IPS-NIHi11 (cell line): ENCODE data around the gene TMTC4.
A peak's percentile ranks its signal among the peaks of the same experiment; 100 is the strongest.
"Not testable (repeated sequence)": the region's sequence is repeated elsewhere in the genome, so short reads cannot be mapped to it uniquely, and the experiment has no call there.

Experiments used
- DNase-seq: peaks from one replicate; pipeline ENCODE4 v3.0.0; 2012; ENCODE audit warnings: mixed read lengths, low spot score

TMTC4 gene

GRCh38 chr13:100674572-100674871, at the start of gene TMTC4:
Gene TMTC4 (minus strand): TSS chr13:100674795. CDS start chr13:100670362, 4,433 bp downstream.
- no peak for DNase-seq

- DNase-seq = peak; percentile 29
Observed at GRCh38 chr13:100722517-100722916, 47.9 kb upstream of the TMTC4 start.

GRCh38 chr13:100721885-100722512, 47.4 kb upstream of the TMTC4 start:
- peak; percentile 72 for DNase-seq

GRCh38 chr13:100715604-100716003, 41.0 kb upstream of the TMTC4 start:
- no peak for DNase-seq

- no peak for DNase-seq
Observed at GRCh38 chr13:100714478-100714877, 39.9 kb upstream of the TMTC4 start.

GRCh38 chr13:100710176-100710575, 35.6 kb upstream of the TMTC4 start:
- no peak for DNase-seq

GRCh38 chr13:100707818-100708740, 33.5 kb upstream of the TMTC4 start:
- no peak for DNase-seq

GRCh38 chr13:100698331-100698730, 23.7 kb upstream of the TMTC4 start:
- DNase-seq = not testable (repeated sequence)

GRCh38 chr13:100695509-100695773, 20.8 kb upstream of the TMTC4 start:
- no peak for DNase-seq

GRCh38 chr13:100694722-100695508, 20.3 kb upstream of the TMTC4 start:
- peak; percentile 79 for DNase-seq

GRCh38 chr13:100689191-100689590, 14.6 kb upstream of the TMTC4 start:
- DNase-seq = no peak

- DNase-seq = no peak
Observed at GRCh38 chr13:100680131-100680530, 5.5 kb upstream of the TMTC4 start.

- DNase-seq = not testable (repeated sequence)
Observed at GRCh38 chr13:100677128-100677527, 2.5 kb upstream of the TMTC4 start.

GRCh38 chr13:100675661-100676129, 1.1 kb upstream of the TMTC4 start:
- DNase-seq = no peak

GRCh38 chr13:100674872-100675660, 471 bp upstream of the TMTC4 start:
- DNase-seq = peak; percentile 99

GRCh38 chr13:100673713-100674571, 653 bp downstream of the TMTC4 start:
- peak; percentile 78 for DNase-seq

- DNase-seq = peak; percentile 39
Observed at GRCh38 chr13:100673376-100673712, 1.3 kb downstream of the TMTC4 start.

- DNase-seq = no peak
Observed at GRCh38 chr13:100671389-100672182, 3.0 kb downstream of the TMTC4 start.

- no peak for DNase-seq
Observed at GRCh38 chr13:100668408-100668807, 6.2 kb downstream of the TMTC4 start.

GRCh38 chr13:100667894-100668293, 6.7 kb downstream of the TMTC4 start:
- DNase-seq = no peak
